Activated T-cell treated with anti-CD3 and anti-CD28 coated beads, Interleukin-2, amount 50 U/mL, for 48 hours (primary cell): ENCODE data around the gene RIN1.
"Not testable (repeated sequence)": the region's sequence is repeated elsewhere in the genome, so short reads cannot be mapped to it uniquely, and the experiment has no call there.

Experiments used
- DNase-seq, 2 experiments: peaks; one replicate each; pipeline ENCODE4 v3.0.0-alpha.2; 2020

Gene RIN1

GRCh38 chr11:66316849-66317251 is 19.4 kb downstream of the RIN1 start, which contains the start of gene CD248:
Gene CD248 (minus strand): TSS chr11:66317044. CDS start chr11:66317027, 17 bp downstream.
- no peak for DNase-seq

- DNase-seq, result peak in 1 of 2 experiments; percentile 51
These were observed 20.1 kb downstream of the RIN1 start for GRCh38 chr11:66315921-66316811.

GRCh38 chr11:66315498-66315885 is 20.7 kb downstream of the RIN1 start:
- DNase-seq, result no peak

- DNase-seq, result no peak
These were observed 21.4 kb downstream of the RIN1 start for GRCh38 chr11:66314561-66315497.

GRCh38 chr11:66314186-66314501 is 22.1 kb downstream of the RIN1 start:
- no peak for DNase-seq

- no peak for DNase-seq
These were observed 22.7 kb downstream of the RIN1 start for GRCh38 chr11:66313321-66314185.

- peak; percentile 96 to 97 for DNase-seq
These were observed 23.5 kb downstream of the RIN1 start for GRCh38 chr11:66312549-66313320.

- DNase-seq, result peak; percentile 99
These were observed 24.2 kb downstream of the RIN1 start for GRCh38 chr11:66311965-66312548.

GRCh38 chr11:66311470-66311964 is 24.7 kb downstream of the RIN1 start:
- DNase-seq, result no peak

- DNase-seq, result not testable (repeated sequence)
These were observed 25.3 kb downstream of the RIN1 start for GRCh38 chr11:66310803-66311440.

- no peak for DNase-seq
These were observed 25.9 kb downstream of the RIN1 start for GRCh38 chr11:66310324-66310723.

GRCh38 chr11:66309475-66309874 is 26.8 kb downstream of the RIN1 start:
- DNase-seq, result no peak

- no peak for DNase-seq
These were observed 33.6 kb downstream of the RIN1 start for GRCh38 chr11:66302656-66303055.

GRCh38 chr11:66299186-66299585 is 37.0 kb downstream of the RIN1 start:
- DNase-seq, result no peak

GRCh38 chr11:66297610-66298009 is 38.6 kb downstream of the RIN1 start:
- DNase-seq, result no peak

GRCh38 chr11:66294626-66295620 is 41.3 kb downstream of the RIN1 start:
- no peak for DNase-seq

- DNase-seq, result no peak
These were observed 42.2 kb downstream of the RIN1 start for GRCh38 chr11:66293777-66294625.

- DNase-seq, result no peak
These were observed 42.9 kb downstream of the RIN1 start for GRCh38 chr11:66293352-66293751.
